ENCODE measurements around the gene FAM13A. TPM values are rescaled to one million over a fixed set of nuclear protein-coding genes. Genes with fewer than 3 reads are reported as not detected.

FAM13A gene
- total RNA-seq, 1 donor from 2014 or later: 32.2 TPM

- intact Hi-C loops (cut with DNase I): no loop called here
- peaks cover 0 to 42% of the 10 kb centered on the region in 2 donors for H3K36me3 ChIP-seq
- no peak overlapping the region for H3K27ac ChIP-seq
- H3K27me3 ChIP-seq: no peaks in the 10 kb centered on the region
- no peaks in the 10 kb centered on the region for H3K4me1 ChIP-seq
- no peak for TF ChIP-seq CTCF (IDR thresholded peaks at IDR 0.05)
- no peak for TF ChIP-seq POLR2A (IDR thresholded peaks at IDR 0.05)
- TF ChIP-seq POLR2AphosphoS5 (IDR thresholded peaks at IDR 0.05; ENCODE audit: insufficient read depth in 1 of 2, low read depth in 1 of 2): no peak
- no peak for DNase-seq (ENCODE audit: extremely low spot score in 2 of 2)
- peaks cover 7% of the 10 kb centered on the region for H3K9me3 ChIP-seq
- no peak overlapping the region for H3K4me3 ChIP-seq
Measured at GRCh38 chr4:88719381-88719780, 337.6 kb downstream of the FAM13A start.

GRCh38 chr4:88718098-88718497 lies 338.9 kb downstream of the FAM13A start:
- Histone ChIP-seq H3K4me1 (no peaks in the 10 kb centered on the region), H3K27ac (no peak overlapping the region), H3K9me3 (peaks cover 7% of the 10 kb centered on the region), H3K36me3 (peaks cover 0 to 33% of the 10 kb centered on the region in 2 donors), H3K27me3 (no peaks in the 10 kb centered on the region), H3K4me3 (no peak overlapping the region)
- no peak for DNase-seq (ENCODE audit: extremely low spot score in 2 of 2)
- TF ChIP-seq CTCF (IDR thresholded peaks at IDR 0.05): no peak
- no peak for TF ChIP-seq POLR2AphosphoS5 (IDR thresholded peaks at IDR 0.05; ENCODE audit: insufficient read depth in 1 of 2, low read depth in 1 of 2)
- TF ChIP-seq POLR2A (IDR thresholded peaks at IDR 0.05): no peak
- intact Hi-C loops (cut with DNase I): no loop called here

- H3K27me3 ChIP-seq: no peaks in the 10 kb centered on the region
- no peak for DNase-seq (ENCODE audit: extremely low spot score in 2 of 2)
- H3K36me3 ChIP-seq: peaks cover 0 to 35% of the 10 kb centered on the region in 2 donors
- H3K4me1 ChIP-seq: no peaks in the 10 kb centered on the region
- H3K4me3 ChIP-seq: no peak overlapping the region
- peaks cover 7% of the 10 kb centered on the region for H3K9me3 ChIP-seq
- TF ChIP-seq POLR2A (IDR thresholded peaks at IDR 0.05) (no peak), POLR2AphosphoS5 (IDR thresholded peaks at IDR 0.05; ENCODE audit: insufficient read depth in 1 of 2, low read depth in 1 of 2) (no peak), CTCF (IDR thresholded peaks at IDR 0.05) (no peak)
- no peak overlapping the region for H3K27ac ChIP-seq
- intact Hi-C loops (cut with DNase I): no loop called here
Measured at GRCh38 chr4:88713782-88714181, 343.2 kb downstream of the FAM13A start.

- intact Hi-C loops (cut with DNase I): loop anchor here (10.0 kb wide), 1 partner anchor 315 kb away; no protein-coding TSS in a partner anchor
- TF ChIP-seq POLR2AphosphoS5 (IDR thresholded peaks at IDR 0.05; ENCODE audit: insufficient read depth in 1 of 2, low read depth in 1 of 2) (no peak), POLR2A (IDR thresholded peaks at IDR 0.05) (no peak), CTCF (IDR thresholded peaks at IDR 0.05) (no peak)
- Histone ChIP-seq H3K27ac (no peak overlapping the region), H3K4me3 (no peak overlapping the region), H3K36me3 (peaks cover 0 to 16% of the 10 kb centered on the region in 2 donors), H3K9me3 (no peaks in the 10 kb centered on the region), H3K27me3 (no peaks in the 10 kb centered on the region), H3K4me1 (peaks cover 16% of the 10 kb centered on the region)
- DNase-seq (ENCODE audit: extremely low spot score in 2 of 2): no peak
Measured at GRCh38 chr4:88709989-88710388, 347.0 kb downstream of the FAM13A start.

- no peak for DNase-seq (ENCODE audit: extremely low spot score in 2 of 2)
- peak overlapping the region; percentile 34 for H3K27ac ChIP-seq
Measured at GRCh38 chr4:88706574-88706973, 350.4 kb downstream of the FAM13A start.

More at GRCh38 chr4:88706574-88706973, 350.4 kb downstream of the FAM13A start:
- no peaks in the 10 kb centered on the region for H3K9me3 ChIP-seq
- peaks cover 16% of the 10 kb centered on the region for H3K4me1 ChIP-seq
- no peaks in the 10 kb centered on the region for H3K27me3 ChIP-seq
- TF ChIP-seq POLR2AphosphoS5 (IDR thresholded peaks at IDR 0.05; ENCODE audit: insufficient read depth in 1 of 2, low read depth in 1 of 2) (no peak), CTCF (IDR thresholded peaks at IDR 0.05) (peak in 2 of 3 experiments; percentile 34 to 52), POLR2A (IDR thresholded peaks at IDR 0.05) (no peak)
- peaks cover 0 to 24% of the 10 kb centered on the region in 2 donors for H3K36me3 ChIP-seq
- no peak overlapping the region for H3K4me3 ChIP-seq
- intact Hi-C loops (cut with DNase I): loop anchor here (10.0 kb wide), 1 partner anchor 318 kb away; no protein-coding TSS in a partner anchor

Measured in vagina (tissue), 2 donors.